Suppressor macrophage (primary cell): Measurements from ENCODE around the gene PSAT1.

Source experiments
- DNase-seq, 4 experiments: peaks; one replicate each; pipeline ENCODE4 v3.0.0-alpha.2; 2020 to 2022

The PSAT1 gene

DNA sequence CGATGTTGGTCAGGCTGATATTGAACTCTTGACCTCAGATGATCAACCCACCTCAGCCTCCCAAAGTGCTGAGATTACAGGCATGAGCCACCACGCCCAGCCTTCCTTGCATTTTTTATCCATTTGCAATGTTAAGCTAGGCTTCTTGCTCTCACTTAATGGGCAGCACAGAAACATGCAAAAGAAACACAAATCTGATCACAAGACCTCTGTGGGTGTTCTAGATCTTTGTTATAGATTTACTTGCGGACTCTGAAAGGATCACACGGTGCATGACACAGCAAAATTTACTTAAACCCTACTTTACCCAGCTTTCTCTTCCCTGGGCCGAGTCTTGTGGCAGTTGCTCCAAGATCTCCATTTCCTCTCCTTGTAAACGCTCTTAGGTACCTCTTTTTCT, 71.3 kb downstream of the PSAT1 start:
- DNase-seq = peak in 2 of 4 experiments; percentile 6 to 9

- peak; percentile 61 to 77 (median 64) for DNase-seq
Observed at GRCh38 chr9:78369639-78370219, 72.8 kb downstream of the PSAT1 start.

GRCh38 chr9:78370991-78371390, 74.1 kb downstream of the PSAT1 start:
- DNase-seq = no peak

DNA sequence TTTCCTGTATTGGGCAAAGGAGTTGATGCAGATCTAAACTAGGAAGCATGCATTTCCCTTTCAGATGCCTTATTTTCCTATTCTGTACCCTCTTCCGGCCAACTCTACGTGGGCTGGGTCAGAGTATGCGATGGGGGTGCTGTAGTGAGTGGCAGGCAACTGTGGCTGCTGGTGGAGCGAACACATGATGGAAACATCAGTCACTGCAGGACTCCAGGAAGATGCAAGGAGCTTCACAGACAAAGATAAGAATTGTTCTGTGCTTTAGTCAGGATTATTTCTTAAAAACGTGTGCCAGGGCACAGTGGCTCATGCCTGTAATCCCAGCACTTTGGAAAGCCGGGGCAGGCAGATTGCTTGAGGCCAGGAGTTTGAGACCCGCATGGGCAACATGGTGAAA, 75.1 kb downstream of the PSAT1 start:
- DNase-seq = no peak
